ENCODE results near the gene IMMP2L.

The IMMP2L gene

DNA sequence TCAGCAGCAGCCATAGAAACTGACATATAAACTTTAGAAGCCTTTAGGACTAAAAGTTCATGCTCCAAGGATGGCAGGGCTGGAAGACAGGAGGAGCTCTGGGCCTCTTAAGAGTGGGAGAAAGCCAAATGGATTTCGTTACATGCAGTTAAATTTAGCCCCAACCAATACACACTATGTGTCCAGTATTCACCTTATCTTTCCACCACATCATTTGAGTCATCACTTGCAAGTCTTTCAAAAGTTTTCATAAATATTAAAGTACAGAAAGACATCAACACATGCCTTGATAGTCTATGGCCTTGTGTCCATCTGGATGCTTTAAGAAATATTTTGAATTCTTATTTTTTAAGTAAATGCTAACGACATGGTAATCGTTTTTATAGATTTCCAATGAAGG is 863.7 kb downstream of the IMMP2L start:
- Histone ChIP-seq H3K4me3 (ENCODE audit: insufficient read depth, low read length, poor library complexity, severe bottlenecking) (no peak overlapping the region), H3K79me2 (ENCODE audit: insufficient read depth, low read length) (no peaks in the 10 kb centered on the region), H4K20me1 (ENCODE audit: low read depth, low read length) (no peaks in the 10 kb centered on the region), H3K9ac (ENCODE audit: low read length) (no peak overlapping the region), H3K36me3 (ENCODE audit: low read length) (no peaks in the 10 kb centered on the region), H2AFZ (ENCODE audit: low read depth, low read length, severe bottlenecking) (no peak overlapping the region), H3K27ac (ENCODE audit: low read depth, low read length) (no peak overlapping the region), H3F3A (ENCODE audit: insufficient read depth) (no peaks in the 10 kb centered on the region), H3K4me2 (ENCODE audit: low read depth, low read length, poor library complexity, severe bottlenecking) (no peak overlapping the region), H3K27me3 (ENCODE audit: low read length) (no peaks in the 10 kb centered on the region), H3K9me2 (replicated peaks; ENCODE audit: insufficient read depth, low read length) (no peaks in the 10 kb centered on the region), H3K9me3 (ENCODE audit: insufficient read depth, low read length) (no peaks in the 10 kb centered on the region)
- TF ChIP-seq EZH2phosphoT487 (conservative IDR thresholded peaks at IDR 0.05; ENCODE audit: low read length): no peak
- TF ChIP-seq, protein P1, sequence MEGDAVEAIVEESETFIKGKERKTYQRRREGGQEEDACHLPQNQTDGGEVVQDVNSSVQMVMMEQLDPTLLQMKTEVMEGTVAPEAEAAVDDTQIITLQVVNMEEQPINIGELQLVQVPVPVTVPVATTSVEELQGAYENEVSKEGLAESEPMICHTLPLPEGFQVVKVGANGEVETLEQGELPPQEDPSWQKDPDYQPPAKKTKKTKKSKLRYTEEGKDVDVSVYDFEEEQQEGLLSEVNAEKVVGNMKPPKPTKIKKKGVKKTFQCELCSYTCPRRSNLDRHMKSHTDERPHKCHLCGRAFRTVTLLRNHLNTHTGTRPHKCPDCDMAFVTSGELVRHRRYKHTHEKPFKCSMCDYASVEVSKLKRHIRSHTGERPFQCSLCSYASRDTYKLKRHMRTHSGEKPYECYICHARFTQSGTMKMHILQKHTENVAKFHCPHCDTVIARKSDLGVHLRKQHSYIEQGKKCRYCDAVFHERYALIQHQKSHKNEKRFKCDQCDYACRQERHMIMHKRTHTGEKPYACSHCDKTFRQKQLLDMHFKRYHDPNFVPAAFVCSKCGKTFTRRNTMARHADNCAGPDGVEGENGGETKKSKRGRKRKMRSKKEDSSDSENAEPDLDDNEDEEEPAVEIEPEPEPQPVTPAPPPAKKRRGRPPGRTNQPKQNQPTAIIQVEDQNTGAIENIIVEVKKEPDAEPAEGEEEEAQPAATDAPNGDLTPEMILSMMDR (IDR thresholded peaks at IDR 0.05; ENCODE audit: insufficient read depth, low read length, poor library complexity, severe bottlenecking): no peak

DNA sequence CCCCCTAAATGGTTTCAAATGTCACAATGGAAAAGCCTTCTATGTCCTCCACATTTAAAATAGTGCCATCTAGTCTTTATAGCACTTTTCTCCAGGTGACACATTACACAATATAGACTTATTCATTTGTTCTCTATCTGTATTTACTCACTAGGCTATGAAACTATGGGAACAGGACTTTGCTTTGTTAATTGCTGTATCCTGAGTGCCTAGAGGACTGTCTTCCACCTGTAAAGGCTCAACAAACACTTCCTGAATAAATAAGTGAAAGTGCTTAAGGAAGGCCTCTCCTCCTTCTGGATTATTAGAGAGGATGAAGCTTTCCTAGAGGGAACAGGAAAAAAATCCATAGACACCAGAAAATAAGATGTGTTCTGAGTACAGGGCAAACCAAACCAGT is 868.9 kb downstream of the IMMP2L start:
- no peaks in the 10 kb centered on the region for H3F3A ChIP-seq (ENCODE audit: insufficient read depth)
- no peak overlapping the region for H3K27ac ChIP-seq (ENCODE audit: low read depth, low read length)
- TF ChIP-seq, protein P1 (IDR thresholded peaks at IDR 0.05; ENCODE audit: insufficient read depth, low read length, poor library complexity, severe bottlenecking): no peak
- no peak for TF ChIP-seq EZH2phosphoT487 (conservative IDR thresholded peaks at IDR 0.05; ENCODE audit: low read length)
- H3K9me3 ChIP-seq (ENCODE audit: insufficient read depth, low read length): no peaks in the 10 kb centered on the region
- H3K79me2 ChIP-seq (ENCODE audit: insufficient read depth, low read length): no peaks in the 10 kb centered on the region
- H4K20me1 ChIP-seq (ENCODE audit: low read depth, low read length): no peaks in the 10 kb centered on the region
- H3K9ac ChIP-seq (ENCODE audit: low read length): no peak overlapping the region
- H3K9me2 ChIP-seq (replicated peaks; ENCODE audit: insufficient read depth, low read length): no peaks in the 10 kb centered on the region
- H3K27me3 ChIP-seq (ENCODE audit: low read length): no peaks in the 10 kb centered on the region
- no peak overlapping the region for H3K4me2 ChIP-seq (ENCODE audit: low read depth, low read length, poor library complexity, severe bottlenecking)
- H3K4me3 ChIP-seq (ENCODE audit: insufficient read depth, low read length, poor library complexity, severe bottlenecking): no peak overlapping the region
- no peak overlapping the region for H2AFZ ChIP-seq (ENCODE audit: low read depth, low read length, severe bottlenecking)
- H3K36me3 ChIP-seq (ENCODE audit: low read length): no peaks in the 10 kb centered on the region

DNA sequence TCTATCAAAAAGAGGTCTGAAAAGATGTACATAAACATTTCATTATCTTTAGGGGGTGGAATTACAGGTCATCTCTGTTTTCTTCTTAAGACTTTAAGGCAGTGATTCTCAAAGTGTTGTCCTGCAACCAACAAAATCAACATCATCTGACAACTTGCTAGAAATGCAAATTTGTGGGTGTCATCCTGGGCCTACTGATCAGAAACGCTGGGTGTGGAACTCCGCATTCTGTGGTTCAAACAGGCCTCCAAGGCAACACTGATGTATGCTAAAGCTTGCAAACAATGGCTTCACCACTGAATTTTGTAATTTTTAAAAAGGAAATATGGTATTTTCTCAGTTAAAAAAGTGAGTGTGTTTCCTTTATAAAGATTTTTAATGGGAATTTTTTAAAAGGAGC is 873.4 kb downstream of the IMMP2L start:
- H3K9ac ChIP-seq (ENCODE audit: low read length): no peak overlapping the region
- no peaks in the 10 kb centered on the region for H3K9me3 ChIP-seq (ENCODE audit: insufficient read depth, low read length)
- H3K27me3 ChIP-seq (ENCODE audit: low read length): no peaks in the 10 kb centered on the region

More for the DNA sequence above, 873.4 kb downstream of the IMMP2L start:
- Histone ChIP-seq H3K4me3 (ENCODE audit: insufficient read depth, low read length, poor library complexity, severe bottlenecking) (no peak overlapping the region), H2AFZ (ENCODE audit: low read depth, low read length, severe bottlenecking) (no peak overlapping the region), H3K79me2 (ENCODE audit: insufficient read depth, low read length) (no peaks in the 10 kb centered on the region), H3K9me2 (replicated peaks; ENCODE audit: insufficient read depth, low read length) (no peaks in the 10 kb centered on the region), H3K27ac (ENCODE audit: low read depth, low read length) (no peak overlapping the region), H3K36me3 (ENCODE audit: low read length) (no peaks in the 10 kb centered on the region), H3K4me2 (ENCODE audit: low read depth, low read length, poor library complexity, severe bottlenecking) (no peak overlapping the region), H3F3A (ENCODE audit: insufficient read depth) (no peaks in the 10 kb centered on the region), H4K20me1 (ENCODE audit: low read depth, low read length) (no peaks in the 10 kb centered on the region)
- TF ChIP-seq, protein P1 (IDR thresholded peaks at IDR 0.05; ENCODE audit: insufficient read depth, low read length, poor library complexity, severe bottlenecking): no peak
- TF ChIP-seq EZH2phosphoT487 (conservative IDR thresholded peaks at IDR 0.05; ENCODE audit: low read length): no peak

Measured in SU-DHL-6 (cell line).